GM21447 (cell line): ENCODE data around the gene ITM2B.
A peak's percentile ranks its signal among the peaks of the same experiment; 100 is the strongest.
"Not testable (repeated sequence)": the region's sequence is repeated elsewhere in the genome, so short reads cannot be mapped to it uniquely, and the experiment has no call there.

ENCODE experiments used
- ATAC-seq: cut with Tn5 transposase; IDR thresholded peaks from one replicate; pipeline ENCODE4 v1.9.1; 2021; ENCODE audit not compliant: unreplicated experiment

The ITM2B gene

GRCh38 chr13:48233046-48233888, at the start of gene ITM2B:
TSS of gene ITM2B (plus strand) at chr13:48233206. CDS start at chr13:48233361, 155 bp downstream.
- peak; percentile 56 for ATAC-seq

GRCh38 chr13:48184260-48184659, 48.7 kb upstream of the ITM2B start:
- ATAC-seq, result no peak

GRCh38 chr13:48185018-48185417, 48.0 kb upstream of the ITM2B start:
- no peak for ATAC-seq

- no peak for ATAC-seq
These were observed 46.3 kb upstream of the ITM2B start for GRCh38 chr13:48186722-48187121.

- ATAC-seq, result no peak
These were observed 44.9 kb upstream of the ITM2B start for GRCh38 chr13:48188131-48188530.

GRCh38 chr13:48188601-48189000, 44.4 kb upstream of the ITM2B start:
- no peak for ATAC-seq

GRCh38 chr13:48189171-48189570, 43.8 kb upstream of the ITM2B start:
- no peak for ATAC-seq

- no peak for ATAC-seq
These were observed 40.5 kb upstream of the ITM2B start for GRCh38 chr13:48192411-48192935.

- peak; percentile 91 for ATAC-seq
These were observed 38.6 kb upstream of the ITM2B start for GRCh38 chr13:48194379-48194754.

- ATAC-seq, result no peak
These were observed 33.5 kb upstream of the ITM2B start for GRCh38 chr13:48199404-48199946.

GRCh38 chr13:48201044-48201443, 32.0 kb upstream of the ITM2B start:
- no peak for ATAC-seq

GRCh38 chr13:48207207-48207606, 25.8 kb upstream of the ITM2B start:
- ATAC-seq, result not testable (repeated sequence)

- no peak for ATAC-seq
These were observed 22.8 kb upstream of the ITM2B start for GRCh38 chr13:48210178-48210577.

- no peak for ATAC-seq
These were observed 18.4 kb upstream of the ITM2B start for GRCh38 chr13:48214519-48215121.

GRCh38 chr13:48215511-48216203, 17.3 kb upstream of the ITM2B start:
- ATAC-seq, result not testable (repeated sequence)

GRCh38 chr13:48216204-48216711, 16.7 kb upstream of the ITM2B start:
- no peak for ATAC-seq

GRCh38 chr13:48220592-48220980, 12.4 kb upstream of the ITM2B start:
- no peak for ATAC-seq

- no peak for ATAC-seq
These were observed 11.9 kb upstream of the ITM2B start for GRCh38 chr13:48220981-48221685.

GRCh38 chr13:48221686-48222187, 11.3 kb upstream of the ITM2B start:
- no peak for ATAC-seq
